BJ (cell line): ENCODE results near the gene PCDHA11. TPM values are rescaled to one million over a fixed set of nuclear protein-coding genes. Genes with fewer than 3 reads are reported as not detected.

Experiments used
- CTCF ChIA-PET: fragments of 350-600 bp; formaldehyde crosslinking; extraction: SDS; loops from one replicate; lab custom pipeline; 2021; ENCODE audit warnings: antibody characterized with exemption, inconsistent platforms; lab: Yijun Ruan, JAX
- POLR2A ChIA-PET: fragments of 300-600 bp; sonication (Branson Sonifier 250); formaldehyde crosslinking; extraction: SDS; loops from one replicate; lab custom pipeline; 2021; ENCODE audit warnings: antibody characterized with exemption; lab: Charles Lee
- DNase-seq: peaks from one replicate; pipeline ENCODE4 v3.0.0-alpha.2; 2011; ENCODE audit warnings: low read depth
- H3K27me3 ChIP-seq: 2 replicates; pipeline ENCODE4 v1.6.0; 2011; ENCODE audit warnings: low read length; ENCODE audit not compliant: control insufficient read depth, insufficient read depth
- H3K36me3 ChIP-seq: 2 replicates; pipeline ENCODE4 v1.5.1; 2011; ENCODE audit warnings: low read length; ENCODE audit not compliant: control insufficient read depth, insufficient read depth
- H3K4me3 ChIP-seq: 2 replicates; pipeline ENCODE4 v1.5.1; 2011; ENCODE audit warnings: low read depth, mild to moderate bottlenecking, control low read depth, low read length
- CTCF ChIP-seq: IDR thresholded peaks from 2 replicates; pipeline ENCODE4 v1.5.1; 2011; ENCODE audit warnings: low read depth, mild to moderate bottlenecking, control low read depth, inconsistent platforms, low read length, moderate library complexity; ENCODE audit not compliant: insufficient read depth
- polyA plus RNA-seq: library from polyadenylated mRNA; depleted of rRNA; stranded (reverse); fragments of >200 nt; gene quantifications from 2 replicates; pipeline ENCODE4 v1.2.3, GENCODE V29; 2011

Gene PCDHA11
- polyA plus RNA-seq, 1 experiment = not detected

- H3K27me3 ChIP-seq = no peaks in the 10 kb centered on the region
- ChIA-PET CTCF (interaction anchor here (0.6 kb wide), 1 partner anchor 34 kb away, joined by 3 read pairs; the partner anchor contains the start of gene PCDHA9), POLR2A (no interaction called here)
- H3K36me3 ChIP-seq = no peaks in the 10 kb centered on the region
- DNase-seq = no peak
- TF ChIP-seq CTCF = no peak
- no peak within 1 kb of the TSS for H3K4me3 ChIP-seq
These were observed 13.3 kb downstream of the PCDHA11 start, which contains the start of gene PCDHA13 for GRCh38 chr5:140881889-140882590. TSS of gene PCDHA13 (plus strand) at chr5:140882124. CDS start at chr5:140882269, 145 bp downstream.

- CTCF ChIA-PET = interaction anchor here (0.6 kb wide), 1 partner anchor 34 kb away, joined by 3 read pairs; the partner anchor contains the start of gene PCDHA9
- Histone ChIP-seq H3K36me3 (no peaks in the 10 kb centered on the region), H3K27me3 (no peaks in the 10 kb centered on the region), H3K4me3 (no peak overlapping the region)
- no peak for TF ChIP-seq CTCF
- POLR2A ChIA-PET = no interaction called here
- DNase-seq = no peak
These were observed 13.8 kb downstream of the PCDHA11 start for GRCh38 chr5:140882591-140882899.

DNA sequence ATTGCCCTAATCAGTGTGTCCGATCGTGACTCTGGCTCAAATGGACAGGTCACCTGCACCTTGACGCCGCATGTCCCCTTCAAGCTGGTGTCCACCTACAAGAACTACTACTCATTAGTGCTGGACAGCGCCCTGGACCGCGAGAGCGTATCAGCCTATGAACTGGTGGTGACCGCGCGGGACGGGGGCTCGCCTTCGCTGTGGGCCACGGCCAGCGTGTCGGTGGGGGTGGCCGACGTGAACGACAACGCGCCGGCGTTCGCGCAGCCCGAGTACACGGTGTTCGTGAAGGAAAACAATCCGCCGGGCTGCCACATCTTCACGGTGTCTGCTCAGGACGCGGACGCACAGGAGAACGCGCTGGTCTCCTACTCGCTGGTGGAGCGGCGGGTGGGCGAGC, 14.6 kb downstream of the PCDHA11 start:
- H3K27me3 ChIP-seq = no peaks in the 10 kb centered on the region
- ChIA-PET CTCF (no interaction called here), POLR2A (no interaction called here)
- DNase-seq = no peak
- no peak overlapping the region for H3K4me3 ChIP-seq
- no peaks in the 10 kb centered on the region for H3K36me3 ChIP-seq
- no peak for TF ChIP-seq CTCF

GRCh38 chr5:140883927-140884697, 15.4 kb downstream of the PCDHA11 start:
- DNase-seq = no peak
- H3K27me3 ChIP-seq = no peaks in the 10 kb centered on the region
- ChIA-PET CTCF (no interaction called here), POLR2A (no interaction called here)
- TF ChIP-seq CTCF = no peak
- H3K36me3 ChIP-seq = no peaks in the 10 kb centered on the region
- H3K4me3 ChIP-seq = no peak overlapping the region

DNA sequence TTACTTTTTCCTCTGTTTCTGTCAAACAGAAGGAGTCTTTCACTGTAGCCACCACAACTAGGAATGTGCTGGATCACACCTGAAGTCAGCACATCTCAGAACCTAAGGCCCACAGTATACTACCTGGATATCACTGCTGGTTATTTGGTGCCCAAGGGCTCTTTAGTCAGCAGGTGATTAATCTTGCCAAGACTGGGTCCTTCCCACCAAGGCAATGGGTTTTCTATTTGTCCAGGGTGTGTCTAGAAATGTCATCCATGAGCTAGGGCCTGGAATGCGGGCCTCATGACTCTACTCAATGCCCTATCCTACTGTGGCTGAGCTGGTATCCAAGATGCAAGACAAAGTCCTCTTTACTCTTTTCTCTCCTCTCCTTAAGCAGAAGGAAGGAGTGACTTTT, 47.6 kb downstream of the PCDHA11 start:
- no peak for TF ChIP-seq CTCF
- H3K4me3 ChIP-seq = no peak overlapping the region
- no peaks in the 10 kb centered on the region for H3K36me3 ChIP-seq
- ChIA-PET CTCF (no interaction called here), POLR2A (no interaction called here)
- DNase-seq = no peak
- H3K27me3 ChIP-seq = no peaks in the 10 kb centered on the region
